ENCODE data around the gene SSBP3. TPM values are rescaled to one million over a fixed set of nuclear protein-coding genes. Genes with fewer than 3 reads are reported as not detected.

Gene SSBP3
- total RNA-seq, 4 donors from 2014 or later = 15.4 to 23.0 (median 18.2) TPM

- Histone ChIP-seq H3K4me3 (replicated peaks in 1 of 3) (no peak overlapping the region), H3K9me3 (no peaks in the 10 kb centered on the region), H3K4me1 (no peaks in the 10 kb centered on the region), H3K27me3 (no peaks in the 10 kb centered on the region), H3K36me3 (no peaks in the 10 kb centered on the region), H3K27ac (no peak overlapping the region)
- 55 to 74% methylated on average over 5 of the region's 5 CpGs for WGBS, 2 donors
- TF ChIP-seq CTCF (IDR thresholded peaks at IDR 0.05) (no peak), POLR2A (IDR thresholded peaks at IDR 0.05) (no peak)
- DNase-seq = no peak
- intact Hi-C loops (cut with DNase I) = no loop called here
These were observed 10.9 kb upstream of the SSBP3 start for GRCh38 chr1:54417123-54417522.

- WGBS, 2 donors = 72 to 89% methylated on average over 8 of the region's 8 CpGs
- Histone ChIP-seq H3K9me3 (no peaks in the 10 kb centered on the region), H3K27ac (no peak overlapping the region), H3K4me3 (replicated peaks in 1 of 3) (no peak overlapping the region), H3K36me3 (no peaks in the 10 kb centered on the region), H3K27me3 (no peaks in the 10 kb centered on the region), H3K4me1 (no peaks in the 10 kb centered on the region)
- intact Hi-C loops (cut with DNase I) = no loop called here
- no peak for DNase-seq
- TF ChIP-seq POLR2A (IDR thresholded peaks at IDR 0.05) (no peak), CTCF (IDR thresholded peaks at IDR 0.05) (no peak)
These were observed 10.2 kb upstream of the SSBP3 start for GRCh38 chr1:54416435-54416834.

GRCh38 chr1:54415991-54416390 lies 9.8 kb upstream of the SSBP3 start:
- whole genome bisulfite sequencing, 2 donors = 66 to 76% methylated on average over 7 to 8 of the region's 9 CpGs
- Histone ChIP-seq H3K4me3 (replicated peaks in 1 of 3) (no peak overlapping the region), H3K27me3 (no peaks in the 10 kb centered on the region), H3K36me3 (no peaks in the 10 kb centered on the region), H3K27ac (no peak overlapping the region), H3K4me1 (no peaks in the 10 kb centered on the region), H3K9me3 (no peaks in the 10 kb centered on the region)
- DNase-seq = no peak
- intact Hi-C loops (cut with DNase I) = no loop called here
- TF ChIP-seq CTCF (IDR thresholded peaks at IDR 0.05) (no peak), POLR2A (IDR thresholded peaks at IDR 0.05) (no peak)

- Histone ChIP-seq H3K36me3 (no peaks in the 10 kb centered on the region), H3K27ac (no peak overlapping the region), H3K4me1 (no peaks in the 10 kb centered on the region), H3K27me3 (no peaks in the 10 kb centered on the region), H3K9me3 (no peaks in the 10 kb centered on the region), H3K4me3 (replicated peaks in 1 of 3) (no peak overlapping the region)
- TF ChIP-seq CTCF (IDR thresholded peaks at IDR 0.05) (no peak), POLR2A (IDR thresholded peaks at IDR 0.05) (no peak)
- 91 to 96% methylated on average over 3 of the region's 3 CpGs for WGBS, 2 donors
- intact Hi-C loops (cut with DNase I) = no loop called here
- no peak for DNase-seq
These were observed 9.3 kb upstream of the SSBP3 start for GRCh38 chr1:54415533-54415932.

- H3K4me3 ChIP-seq (replicated peaks in 1 of 3) = no peak overlapping the region
- intact Hi-C loops (cut with DNase I) = no loop called here
- H3K36me3 ChIP-seq = no peaks in the 10 kb centered on the region
- H3K27ac ChIP-seq = peak overlapping the region in 1 of 3 donors; percentile 17
- TF ChIP-seq CTCF (IDR thresholded peaks at IDR 0.05) (no peak), POLR2A (IDR thresholded peaks at IDR 0.05) (no peak)
- no peaks in the 10 kb centered on the region for H3K27me3 ChIP-seq
- peaks cover 0 to 2% of the 10 kb centered on the region in 2 donors for H3K4me1 ChIP-seq
- DNase-seq = no peak
- H3K9me3 ChIP-seq = no peaks in the 10 kb centered on the region
- WGBS, 2 donors = 90 to 98% methylated on average over 4 of the region's 4 CpGs
These were observed 7.5 kb upstream of the SSBP3 start for GRCh38 chr1:54413732-54414131.

Measured in thyroid gland (tissue), 4 donors.